Amygdala (tissue), 56 donors: ENCODE measurements around the gene MTCL3.

Source experiments
- DNase-seq, 56 donors: peaks; one replicate each; lab custom pipeline; 2025; lab: John Stamatoyannopoulos, UW

MTCL3 gene

DNA sequence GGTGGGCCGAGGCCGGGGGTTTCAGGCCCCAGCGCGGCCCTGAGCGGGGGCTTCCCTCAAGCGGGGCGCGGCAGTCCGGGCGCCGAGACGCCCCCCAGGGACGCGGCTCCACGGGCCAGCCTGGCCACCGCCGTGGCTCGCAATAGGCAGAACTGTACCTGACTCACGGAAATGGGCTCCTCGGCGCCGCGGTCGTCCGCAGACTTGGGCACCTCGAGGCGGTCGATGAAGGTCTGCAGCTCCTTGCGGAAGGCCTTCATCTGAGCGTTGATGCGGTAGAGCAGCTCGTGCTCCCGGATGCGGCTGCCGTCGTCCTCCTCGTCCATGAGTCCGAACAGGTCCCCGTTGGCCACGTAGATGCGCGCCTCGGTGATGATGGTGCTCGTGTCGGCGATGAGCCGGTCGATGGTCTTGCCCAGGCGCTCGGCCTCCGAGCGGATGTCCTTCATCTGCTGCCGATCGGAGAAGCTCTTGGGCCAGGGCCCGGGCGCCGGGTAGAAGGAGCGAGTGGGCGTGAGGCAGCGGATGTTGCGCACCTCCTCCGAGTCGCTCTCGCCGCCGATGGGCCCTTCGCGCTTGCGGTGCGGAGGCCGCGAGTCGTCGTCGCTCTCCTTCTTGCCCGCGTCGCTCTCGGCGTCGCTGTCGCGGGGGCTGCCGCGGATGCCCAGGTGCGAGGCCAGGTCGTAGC, 43.9 kb downstream of the MTCL3 start:
- DNase-seq: peak in 1 of 56 donors; percentile 1

DNA sequence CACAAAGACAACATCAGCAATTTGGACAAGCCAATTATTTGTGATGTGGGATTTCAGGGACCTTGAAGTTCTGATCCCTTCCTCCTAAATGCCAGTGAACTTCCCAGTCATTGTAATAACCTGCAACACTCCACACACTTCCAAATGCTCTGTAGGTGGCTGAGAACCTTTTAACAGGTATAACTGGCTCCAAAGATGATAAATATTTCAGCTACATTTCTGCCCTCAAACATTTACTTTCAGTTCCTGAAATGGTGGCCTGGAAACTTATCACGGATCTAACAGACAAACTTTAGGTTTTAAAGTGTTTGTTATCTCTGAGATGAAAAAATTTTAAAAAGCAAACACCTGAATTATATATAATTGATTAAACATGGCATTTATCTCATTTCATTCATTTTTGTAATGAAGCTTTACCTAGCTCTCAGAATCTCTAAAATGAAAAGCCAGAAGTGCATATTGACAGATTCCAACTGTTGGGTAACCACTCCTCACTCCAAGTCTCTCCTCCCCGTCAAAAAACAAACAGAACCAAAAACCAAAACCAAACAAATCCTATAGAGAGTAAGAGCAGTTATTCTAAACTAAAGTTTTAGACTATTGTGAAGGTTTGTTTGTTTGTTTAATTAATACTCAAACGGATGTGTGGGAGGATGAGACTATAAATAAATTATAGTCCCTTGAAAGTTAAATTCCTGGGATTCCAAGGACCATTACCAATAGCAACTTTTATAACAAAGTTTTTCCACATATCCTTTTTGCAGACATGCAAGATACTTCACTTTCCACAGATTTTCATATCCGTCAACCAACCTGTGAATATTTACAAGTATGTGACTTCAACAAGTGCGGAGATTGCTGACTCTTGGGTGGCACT, 47.5 kb downstream of the MTCL3 start:
- no peak for DNase-seq

DNA sequence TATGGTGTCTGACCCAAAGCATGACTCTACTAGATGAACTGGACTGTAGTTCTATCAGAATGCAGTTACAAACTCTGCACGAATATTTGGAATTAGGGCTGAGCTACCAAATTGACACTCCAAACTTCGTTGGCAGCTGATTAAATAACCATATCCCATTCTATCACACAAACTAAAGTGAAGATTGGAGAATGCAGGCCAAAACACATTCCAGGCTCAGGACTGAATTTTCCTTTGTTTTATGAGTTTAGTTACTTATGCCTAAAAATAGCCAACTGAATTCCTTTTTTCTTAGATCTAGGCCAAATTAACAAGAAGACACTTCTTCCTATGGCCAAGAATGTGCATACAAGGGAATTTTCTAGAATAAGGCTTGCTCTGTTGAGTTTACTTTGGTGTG, 50.2 kb downstream of the MTCL3 start:
- DNase-seq: no peak

DNA sequence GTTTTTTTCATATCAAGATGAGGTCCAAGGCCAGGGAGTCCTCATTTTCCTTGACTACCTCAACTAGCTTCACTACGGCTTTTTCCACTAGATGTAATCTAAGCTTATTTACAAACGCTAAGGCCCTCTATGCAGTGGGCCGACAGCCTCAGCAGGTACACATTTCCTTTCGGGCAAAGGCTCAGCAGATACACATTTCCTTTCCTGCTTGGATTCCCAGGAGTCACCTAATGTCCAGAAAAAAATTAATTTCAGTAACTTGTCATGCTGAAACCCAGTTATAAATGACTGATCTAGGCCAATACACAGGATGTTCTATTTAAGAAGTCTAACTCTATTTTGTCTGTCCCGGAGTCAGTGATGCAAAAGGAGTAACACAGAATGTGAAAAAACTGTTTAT, 52.7 kb downstream of the MTCL3 start:
- DNase-seq: no peak

DNA sequence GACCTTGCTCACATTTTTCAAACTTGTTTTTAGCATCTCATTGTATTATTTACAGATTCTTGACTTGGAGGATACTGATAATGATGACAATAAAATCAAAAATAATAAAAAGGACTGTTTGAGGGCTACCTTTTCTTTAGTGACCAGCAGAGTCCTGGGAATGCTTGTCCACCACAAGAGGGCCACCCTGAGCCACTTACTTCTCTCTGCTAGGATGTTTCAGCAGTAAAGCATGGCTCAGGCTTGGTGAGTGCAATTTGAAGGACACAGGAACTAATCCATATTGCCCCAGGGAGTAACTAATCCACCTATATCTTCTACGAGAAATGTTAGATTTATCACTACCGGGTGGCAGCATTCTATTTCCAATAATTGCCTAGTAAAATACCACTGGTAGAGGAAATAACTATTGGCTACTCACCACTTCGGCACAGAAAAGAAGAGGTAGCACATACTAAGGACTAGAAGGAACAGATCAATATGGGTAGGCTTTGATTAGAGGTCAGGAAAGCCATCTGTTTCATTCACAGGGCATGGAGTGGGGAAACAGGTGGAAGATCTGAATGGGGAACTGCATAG, 54.2 kb downstream of the MTCL3 start:
- peak in 42 of 56 donors; percentile 2 to 79 (median 36) for DNase-seq

DNA sequence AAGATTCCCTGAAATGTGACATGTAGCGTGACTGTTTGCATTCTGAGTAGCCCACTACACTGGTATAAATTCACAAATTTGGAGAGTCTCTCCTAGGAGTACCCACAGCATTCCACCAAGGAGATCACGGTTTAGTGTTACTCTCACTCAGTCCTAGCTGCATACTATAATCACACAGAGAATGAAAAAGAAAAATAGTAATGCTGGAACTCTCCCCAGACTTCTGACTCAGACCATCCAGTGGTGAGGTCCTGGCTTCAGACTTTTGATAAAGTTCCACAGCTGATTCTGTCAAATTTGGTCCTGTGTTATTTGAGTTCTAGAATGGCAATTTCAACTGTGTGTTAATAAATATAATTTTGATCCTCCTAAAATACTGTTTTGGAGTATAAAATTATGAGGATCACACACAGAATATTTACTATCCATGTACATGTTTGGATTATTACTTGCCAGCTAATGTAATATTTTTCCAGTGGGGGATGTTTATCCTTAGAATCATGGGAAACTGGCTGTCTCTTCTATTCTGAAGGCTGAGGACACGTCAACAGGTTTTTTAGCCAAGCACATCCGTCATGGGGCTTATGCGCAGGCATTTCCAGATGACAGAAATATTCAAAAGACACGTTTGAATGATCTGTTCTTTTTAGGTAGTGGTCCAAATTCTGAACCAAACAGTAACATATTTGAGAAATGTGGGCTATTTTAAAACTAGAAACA, 54.8 kb downstream of the MTCL3 start:
- DNase-seq: no peak

DNA sequence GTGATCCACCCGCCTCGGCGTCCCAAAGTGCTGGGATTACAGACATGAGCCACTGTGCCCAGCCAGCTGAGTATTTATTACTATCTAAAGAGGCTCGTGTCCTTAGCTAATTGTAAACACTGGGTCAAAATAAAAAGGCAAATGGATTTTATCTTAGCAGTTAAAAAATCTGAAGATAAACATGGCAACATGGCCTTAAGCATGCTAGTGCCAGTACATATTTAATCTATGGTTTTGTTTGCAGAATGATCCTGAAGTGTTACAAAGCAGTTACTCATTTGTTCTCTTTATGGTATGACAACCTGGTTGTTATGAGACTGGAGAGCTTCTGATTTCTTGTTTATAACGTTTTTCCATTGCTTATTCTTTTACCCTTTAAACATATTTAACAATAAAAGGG, 56.1 kb downstream of the MTCL3 start:
- no peak for DNase-seq

DNA sequence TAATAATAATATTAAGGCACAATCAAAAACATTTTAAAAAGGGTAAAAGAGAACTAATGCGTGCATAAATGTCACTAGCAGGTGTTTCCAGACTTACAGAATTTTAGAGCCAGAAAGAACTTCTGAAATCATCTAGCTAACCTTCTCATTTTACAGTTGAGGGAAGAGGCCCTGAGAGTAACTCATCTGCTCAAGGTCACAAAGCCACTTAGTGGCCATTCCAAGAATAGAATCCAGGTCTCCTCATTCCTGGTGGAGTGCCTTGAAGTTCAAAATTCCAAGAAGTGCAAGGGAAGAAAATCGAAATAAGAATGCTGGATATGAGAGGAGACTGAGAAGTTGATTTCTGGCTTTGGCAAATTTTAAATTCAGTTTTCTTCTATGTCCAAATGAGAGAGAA, 56.8 kb downstream of the MTCL3 start:
- DNase-seq: no peak

DNA sequence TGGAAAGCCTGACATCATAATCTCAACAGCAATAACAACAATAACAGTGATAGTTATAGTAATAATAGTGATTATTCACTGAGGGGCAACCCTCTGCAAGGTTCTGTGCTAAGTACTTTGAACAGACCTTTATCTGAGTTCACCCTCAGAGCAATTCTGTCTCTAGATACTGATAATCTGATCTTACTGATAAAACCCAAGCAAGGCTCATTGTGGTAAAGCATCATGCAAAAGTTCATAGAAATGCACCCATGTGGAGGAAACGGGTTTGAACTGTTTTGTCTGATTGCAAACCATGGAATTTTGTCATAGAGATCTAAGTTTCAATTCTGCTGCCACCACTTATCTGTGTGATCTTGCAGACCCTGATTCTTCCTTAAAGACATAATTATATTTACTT, 58.7 kb downstream of the MTCL3 start:
- DNase-seq: no peak

DNA sequence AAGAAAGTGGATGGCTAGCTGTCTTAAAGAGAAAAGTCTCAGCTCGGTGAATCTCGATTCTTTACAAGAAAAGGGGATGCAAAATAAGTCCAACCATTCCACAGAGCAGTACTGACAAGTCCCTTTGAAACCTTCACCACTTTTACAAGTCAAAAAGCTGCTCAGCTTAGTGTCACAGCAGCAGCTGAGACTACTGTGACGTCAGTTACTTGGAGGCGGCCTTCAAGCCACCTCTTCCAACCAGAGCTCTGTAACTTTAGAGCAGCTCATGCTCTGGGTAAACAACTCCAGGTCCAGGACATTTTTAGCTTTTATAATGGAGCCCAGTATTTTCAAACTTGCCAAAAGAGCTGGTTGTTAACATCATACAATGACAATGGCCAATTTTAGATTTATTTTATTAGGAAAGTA, 59.9 kb downstream of the MTCL3 start, which contains the start of gene KIAA0408:
Gene KIAA0408 (minus strand): TSS at position 159 of the 411 bp plus-strand sequence. CDS start 5,408 bp downstream, outside the sequence.
- no peak for DNase-seq

DNA sequence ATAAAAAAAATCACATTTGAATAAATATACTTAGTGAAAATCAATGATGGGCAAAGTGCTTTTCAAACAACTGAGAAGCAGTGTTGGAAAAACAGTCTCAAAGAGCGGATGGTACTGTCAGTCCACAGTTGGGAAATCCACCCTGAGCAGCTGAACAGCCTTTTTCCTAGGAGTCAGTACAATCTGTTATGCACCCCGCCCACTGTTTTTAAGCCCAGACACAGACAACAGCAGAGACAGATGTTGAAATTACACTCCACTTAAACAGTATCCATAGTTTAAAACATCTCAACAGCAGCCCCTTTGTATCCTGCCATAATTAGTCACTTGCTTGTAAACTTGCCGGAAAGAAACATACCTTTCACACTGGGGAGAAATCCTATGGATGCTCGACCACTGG, 60.3 kb downstream of the MTCL3 start:
- no peak for DNase-seq

DNA sequence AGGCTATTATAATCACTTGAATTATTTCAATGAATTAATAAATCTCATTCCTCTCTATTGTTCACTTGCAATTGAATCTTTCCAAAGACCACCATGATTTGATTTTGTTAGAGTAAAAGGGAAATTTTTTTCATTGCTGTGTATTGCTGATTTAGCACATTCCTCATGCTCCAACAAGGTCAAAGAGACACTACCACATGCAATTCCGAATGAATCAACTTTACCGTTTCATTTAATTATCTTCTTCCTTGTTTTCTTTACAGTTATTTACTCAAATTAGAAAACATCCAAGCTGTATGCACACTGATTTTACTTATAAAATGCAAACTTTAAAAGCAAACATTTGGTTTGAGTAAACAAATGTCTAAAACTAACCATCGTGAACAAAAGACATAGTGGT, 60.9 kb downstream of the MTCL3 start:
- DNase-seq: no peak

DNA sequence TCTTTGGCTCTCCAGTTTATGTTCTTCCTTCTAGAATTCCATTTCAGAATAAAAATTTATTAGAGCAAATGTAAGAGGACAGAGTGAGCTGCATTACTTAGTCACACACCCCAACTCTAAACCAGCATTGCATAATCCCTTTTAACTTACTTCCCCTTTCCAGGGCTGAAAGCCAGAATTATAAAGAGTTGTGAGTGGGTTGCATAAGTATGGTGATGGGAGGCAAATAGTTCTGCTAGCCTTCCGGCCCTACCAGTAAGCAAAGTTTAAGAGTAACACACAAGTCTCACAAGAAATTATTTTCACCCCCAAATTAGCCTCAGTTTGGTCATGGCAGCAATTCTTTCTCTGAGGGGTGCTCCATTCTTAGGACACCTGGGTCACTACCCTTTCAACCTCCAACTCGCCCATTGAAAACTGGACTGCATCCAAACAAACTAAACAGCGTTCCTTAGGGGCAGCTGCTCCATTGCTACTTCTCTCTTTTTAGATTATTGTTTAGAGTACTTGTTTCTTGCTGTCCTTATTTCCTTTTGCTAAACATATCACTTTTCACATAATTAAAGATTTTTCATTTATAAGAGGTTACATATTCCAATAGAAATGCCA, 61.6 kb downstream of the MTCL3 start:
- DNase-seq: no peak

DNA sequence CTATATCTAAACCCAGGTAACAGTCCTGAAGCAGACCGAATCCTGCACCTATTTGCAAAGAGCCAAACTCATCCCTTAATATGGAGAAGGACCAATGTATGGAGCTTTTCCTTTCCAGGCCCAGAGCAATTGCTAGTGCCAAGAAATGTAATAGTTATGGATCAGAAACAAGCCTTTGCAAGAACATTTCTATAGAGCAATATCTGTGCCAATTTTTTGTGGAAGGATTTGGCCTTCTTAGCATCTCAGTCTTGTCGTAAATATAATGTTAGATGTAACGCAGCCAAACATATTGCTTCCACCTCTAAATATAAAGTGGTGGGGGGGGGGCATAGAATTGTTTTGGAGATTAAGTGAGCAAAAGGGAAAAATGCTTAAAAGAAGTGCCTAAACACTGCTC, 62.7 kb downstream of the MTCL3 start:
- no peak for DNase-seq

DNA sequence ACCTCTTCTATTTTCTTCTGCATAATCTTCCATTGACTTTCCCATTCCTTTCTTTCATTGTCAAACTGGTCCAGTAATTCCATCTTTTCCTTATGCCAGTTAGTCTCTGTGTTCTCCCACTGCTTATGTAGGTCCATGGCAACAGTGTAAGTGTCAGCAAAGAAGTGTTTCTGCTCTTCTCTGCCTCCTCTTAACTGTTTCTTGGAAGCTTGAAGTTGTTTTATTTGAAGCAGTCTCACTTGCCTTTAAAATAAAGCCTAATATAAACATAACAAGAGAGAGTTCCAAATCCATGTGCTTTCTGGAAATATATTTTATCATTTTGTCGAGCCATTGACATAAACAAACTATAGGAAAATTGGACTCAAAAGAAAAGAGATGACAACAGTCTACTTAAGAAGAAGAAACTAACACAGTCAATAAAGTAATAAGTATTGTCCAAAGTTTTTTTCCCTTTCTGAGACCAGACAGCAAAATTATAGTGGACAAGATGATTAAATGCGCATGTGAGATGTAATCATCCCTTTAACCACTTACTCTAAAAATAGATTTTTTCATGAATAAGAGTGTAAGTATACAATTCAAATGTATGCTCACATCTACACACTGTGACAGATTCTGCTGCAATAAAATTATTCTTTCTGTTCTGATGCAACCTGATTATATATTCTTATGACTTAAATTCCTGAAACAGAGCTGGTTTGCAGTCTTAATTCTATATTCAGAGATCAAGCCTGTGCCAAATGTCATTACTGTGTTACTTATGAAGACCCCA, 65.1 kb downstream of the MTCL3 start:
- DNase-seq: no peak

DNA sequence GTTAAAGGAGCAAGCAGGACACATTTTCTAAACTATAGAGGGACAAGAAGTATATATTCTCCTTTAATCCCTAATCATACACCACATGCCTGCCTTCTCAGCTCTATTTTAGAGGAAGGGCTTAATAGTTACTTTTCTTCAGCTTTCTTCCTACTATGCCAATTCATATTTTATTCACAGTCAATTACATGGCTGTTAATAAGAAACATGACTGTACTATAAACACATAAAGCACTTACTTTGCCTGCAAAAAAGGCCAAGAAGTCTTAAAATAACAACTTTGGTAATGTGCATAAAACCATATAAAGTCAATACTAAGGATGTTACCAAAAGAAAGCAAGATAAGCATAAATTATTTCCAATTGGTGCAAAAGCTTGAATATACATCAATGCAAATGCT, 66.3 kb downstream of the MTCL3 start:
- no peak for DNase-seq

DNA sequence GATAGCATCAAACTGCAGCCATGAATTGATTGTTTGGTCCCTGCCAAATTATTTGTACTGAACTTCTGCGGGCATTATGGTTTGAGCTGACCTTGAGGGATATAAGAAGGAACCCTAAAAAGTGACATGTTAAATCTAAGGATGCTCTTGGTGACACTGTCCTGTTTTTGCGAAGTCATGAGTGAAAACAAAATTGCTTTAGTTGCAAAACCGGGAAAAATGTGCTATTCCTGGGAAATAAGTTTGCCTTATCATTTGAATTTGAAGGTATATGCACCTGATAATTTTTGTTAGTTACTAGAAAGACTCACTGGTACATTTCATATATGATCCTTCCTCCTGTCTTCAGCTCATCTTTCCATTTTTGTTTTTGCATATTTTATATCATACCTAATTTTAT, 67.7 kb downstream of the MTCL3 start:
- no peak for DNase-seq

DNA sequence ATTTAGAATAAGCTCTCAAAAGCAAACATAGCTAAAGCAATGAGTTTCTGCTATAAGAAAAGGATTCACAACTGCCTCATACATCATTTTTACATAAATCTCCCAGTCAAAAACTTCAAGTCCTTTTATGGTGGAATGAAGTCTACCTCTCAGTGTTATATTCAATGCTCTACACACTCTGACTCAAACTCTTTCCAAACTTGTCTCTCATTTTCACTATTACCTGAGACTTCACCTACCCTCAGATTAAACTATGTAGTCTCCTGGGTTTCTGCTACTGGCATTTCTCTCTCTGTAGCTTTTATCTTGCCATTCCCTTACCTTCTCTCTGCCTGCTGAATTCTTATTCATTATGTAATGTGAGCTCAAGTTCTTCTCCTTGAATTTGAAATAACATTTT, 71.4 kb downstream of the MTCL3 start:
- DNase-seq: no peak

DNA sequence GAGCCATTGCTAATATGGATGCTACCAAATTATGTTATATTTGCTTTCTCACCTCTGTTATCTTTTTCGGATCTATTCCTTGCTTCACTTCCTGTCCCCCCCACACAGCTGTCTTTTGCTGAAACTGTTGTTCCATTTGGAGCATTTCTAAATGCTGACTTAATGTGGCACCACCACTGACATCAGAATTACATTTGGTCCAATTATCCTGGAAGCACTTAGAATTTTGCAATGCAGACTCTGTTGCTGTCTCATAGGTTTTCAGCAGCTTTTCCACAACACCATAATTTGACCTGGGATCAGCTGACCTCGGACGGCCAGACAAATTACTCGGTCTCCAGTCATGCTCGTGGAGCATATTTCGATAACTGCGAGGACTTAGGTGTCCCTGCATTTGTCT, 72.8 kb downstream of the MTCL3 start:
- DNase-seq: no peak

DNA sequence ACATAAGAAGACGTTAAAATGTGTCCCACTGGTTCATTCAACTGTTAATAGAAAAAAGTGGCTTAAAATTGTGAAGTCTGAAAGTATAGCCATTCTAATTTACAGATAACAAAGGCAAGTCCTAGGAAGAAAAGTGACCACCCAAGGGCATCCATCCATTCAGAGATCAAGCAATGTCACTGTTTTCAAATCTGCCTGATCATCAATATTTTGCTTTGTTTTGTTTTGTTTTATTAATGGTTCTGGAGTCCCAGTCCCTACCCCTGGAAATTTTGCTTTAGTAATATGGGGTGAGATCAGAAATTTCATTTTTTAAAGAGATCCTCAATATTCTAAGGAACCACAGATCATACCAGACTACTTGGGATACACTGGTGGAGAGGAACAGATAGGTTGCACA, 77.3 kb downstream of the MTCL3 start:
- DNase-seq: no peak
